AG04450 (cell line): ENCODE results near the gene CIB4. TPM values are rescaled to one million over a fixed set of nuclear protein-coding genes. Genes with fewer than 3 reads are reported as not detected.

Source experiments
- CTCF ChIA-PET: fragments of 300-600, 350-600 bp; formaldehyde crosslinking; extraction: SDS; loops from one replicate; lab custom pipeline; 2022; ENCODE audit warnings: antibody characterized with exemption, inconsistent platforms; lab: Charles Lee
- POLR2A ChIA-PET: fragments of 350-600 bp; formaldehyde crosslinking; extraction: SDS; loops from one replicate; lab custom pipeline; 2021; ENCODE audit warnings: antibody characterized with exemption, inconsistent platforms; lab: Yijun Ruan, JAX
- DNase-seq: peaks from one replicate; pipeline ENCODE4 v3.0.0-alpha.2; 2011; ENCODE audit warnings: low read depth, low spot score
- H3K27ac ChIP-seq: one replicate; pipeline ENCODE4 v1.5.1; 2012; ENCODE audit warnings: low read depth, low read length, control low read depth
- H3K27me3 ChIP-seq: one replicate; pipeline ENCODE4 v1.6.0; 2012; ENCODE audit warnings: low read length; ENCODE audit not compliant: control insufficient read depth, insufficient read depth
- H3K4me3 ChIP-seq: 2 replicates; pipeline ENCODE4 v1.5.1; 2011; ENCODE audit warnings: mild to moderate bottlenecking, low read depth, low read length, control low read depth
- H3K9me3 ChIP-seq: 2 replicates; pipeline ENCODE4 v1.5.1; 2012; ENCODE audit warnings: low read length; ENCODE audit not compliant: control insufficient read depth, insufficient read depth
- CTCF ChIP-seq: IDR thresholded peaks from 2 replicates; pipeline ENCODE4 v1.5.1; 2011; ENCODE audit warnings: low read depth, low read length, control low read depth, inconsistent platforms
- polyA plus RNA-seq: library from polyadenylated mRNA; depleted of rRNA; stranded (reverse); fragments of >200 nt; gene quantifications from 2 replicates; pipeline ENCODE4 v1.2.3, GENCODE V29; 2011

The CIB4 gene
- polyA plus RNA-seq, 1 experiment, result not detected

- no peak for DNase-seq
- no peaks in the 10 kb centered on the region for H3K9me3 ChIP-seq
- ChIA-PET CTCF (interaction anchor here (0.6 to 3.7 kb wide), 45 partner anchors 9 to 815 kb away, joined by 3 to 35 read pairs (median 4); partner anchors contain the start of gene ADGRF3), POLR2A (no interaction called here)
- no peak overlapping the region for H3K27ac ChIP-seq
- no peak for TF ChIP-seq CTCF
- no peak overlapping the region for H3K4me3 ChIP-seq
- peaks cover 49% of the 10 kb centered on the region for H3K27me3 ChIP-seq
Measured at GRCh38 chr2:26578581-26578980, 62.6 kb downstream of the CIB4 start.

GRCh38 chr2:26578113-26578458 lies 63.1 kb downstream of the CIB4 start:
- TF ChIP-seq CTCF, result no peak
- DNase-seq, result no peak
- Histone ChIP-seq H3K27ac (no peak overlapping the region), H3K9me3 (no peaks in the 10 kb centered on the region), H3K27me3 (peaks cover 51% of the 10 kb centered on the region), H3K4me3 (no peak overlapping the region)
- ChIA-PET POLR2A (no interaction called here), CTCF (interaction anchor here (0.6 to 3.7 kb wide), 56 partner anchors 10 to 814 kb away, joined by 3 to 35 read pairs (median 4); partner anchors contain the start of genes ADGRF3, HADHA and HADHB)

- peak; percentile 18 for DNase-seq
Measured at GRCh38 chr2:26577442-26578112, 63.6 kb downstream of the CIB4 start.

GRCh38 chr2:26576565-26577441 lies 64.4 kb downstream of the CIB4 start:
- no peak overlapping the region for H3K27ac ChIP-seq
- TF ChIP-seq CTCF, result no peak
- peaks cover 47% of the 10 kb centered on the region for H3K27me3 ChIP-seq
- CTCF ChIA-PET, result interaction anchor here (0.6 to 3.7 kb wide), 26 partner anchors 8 to 370 kb away, joined by 3 to 35 read pairs (median 5); partner anchors contain the start of genes HADHA and HADHB
- POLR2A ChIA-PET, result no interaction called here
- no peak overlapping the region for H3K4me3 ChIP-seq
- no peak for DNase-seq
- H3K9me3 ChIP-seq, result no peaks in the 10 kb centered on the region

More at GRCh38 chr2:26577442-26578112, 63.6 kb downstream of the CIB4 start:
- H3K4me3 ChIP-seq, result no peak overlapping the region
- ChIA-PET CTCF (interaction anchor here (0.5 to 3.7 kb wide), 54 partner anchors 10 to 814 kb away, joined by 3 to 35 read pairs (median 4); partner anchors contain the start of genes ADGRF3, HADHA and HADHB), POLR2A (no interaction called here)
- peaks cover 50% of the 10 kb centered on the region for H3K27me3 ChIP-seq
- H3K9me3 ChIP-seq, result no peaks in the 10 kb centered on the region
- no peak overlapping the region for H3K27ac ChIP-seq
- TF ChIP-seq CTCF, result peak; percentile 93
